ENCODE results near the gene ATP8B1.

- TF ChIP-seq CTCF (IDR thresholded peaks at IDR 0.05) (no peak), POLR2AphosphoS5 (IDR thresholded peaks at IDR 0.05) (no peak), POLR2A (IDR thresholded peaks at IDR 0.05) (no peak)
These were observed 40.3 kb upstream of the ATP8B1 start for GRCh38 chr18:57843386-57843785.
